Panc1 (cell line): ENCODE data around the gene GRID1. TPM values are rescaled to one million over a fixed set of nuclear protein-coding genes. Genes with fewer than 3 reads are reported as not detected.

ENCODE experiments used
- ATAC-seq: fragments of 200-7000 bp; cut with Tn5 transposase; 2 replicates; pipeline ENCODE4 v1.9.1; 2020; ENCODE audit warnings: mild to moderate bottlenecking, moderate library complexity
- BruUV-seq: library from RNA; stranded (reverse); fragments of 400-500 nt; replicated peaks from 2 replicates; lab custom pipeline; 2021; lab: Mats Ljungman, UMichigan
- CTCF ChIA-PET: fragments of 300-600 bp; sonication (Branson Sonifier 250); formaldehyde crosslinking; loops from one replicate; lab custom pipeline; 2022; ENCODE audit warnings: antibody characterized with exemption; lab: Charles Lee
- POLR2A ChIA-PET: fragments of 300-600 bp; sonication (Branson Sonifier 250); formaldehyde crosslinking; loops from one replicate; lab custom pipeline; 2022; ENCODE audit warnings: antibody characterized with exemption; lab: Charles Lee
- DNase-seq: peaks from one replicate; pipeline ENCODE4 v3.0.0-alpha.2; 2010; ENCODE audit warnings: low read depth, low spot score
- H3K27ac ChIP-seq: 2 replicates; pipeline ENCODE4 v1.5.1; 2011; ENCODE audit warnings: mild to moderate bottlenecking, low read length, inconsistent platforms
- H3K27me3 ChIP-seq: fragments of 200-500 bp; sonication (Bioruptor generic); 2 replicates; pipeline ENCODE4 v1.6.0; 2014; ENCODE audit warnings: low read length, inconsistent platforms; ENCODE audit not compliant: control insufficient read depth, insufficient read depth
- H3K36me3 ChIP-seq: fragments of 200-500 bp; sonication (Bioruptor generic); 2 replicates; pipeline ENCODE4 v1.5.1; 2014; ENCODE audit warnings: inconsistent platforms, mild to moderate bottlenecking, low read length, moderate library complexity; ENCODE audit not compliant: control insufficient read depth, insufficient read depth
- H3K4me1 ChIP-seq: 2 replicates; pipeline ENCODE4 v1.5.1; 2011; ENCODE audit warnings: inconsistent platforms, mild to moderate bottlenecking, low read length, moderate library complexity; ENCODE audit not compliant: control insufficient read depth, insufficient read depth
- H3K4me3 ChIP-seq, 2 experiments: 2 replicates each; pipeline ENCODE4 v1.5.1; 2011 to 2012; ENCODE audit warnings: low read depth in 2 of 2, low read length in 2 of 2, mild to moderate bottlenecking in 2 of 2, inconsistent platforms in 1 of 2, moderate library complexity in 1 of 2
- H3K9me3 ChIP-seq: fragments of 200-500 bp; sonication (Bioruptor generic); 2 replicates; pipeline ENCODE4 v1.5.1; 2014; ENCODE audit warnings: low read depth, mild to moderate bottlenecking, inconsistent platforms, low read length, moderate library complexity; ENCODE audit not compliant: control insufficient read depth, insufficient read depth
- CTCF ChIP-seq: fragments of 450-650 bp; IDR thresholded peaks from 2 replicates; pipeline ENCODE4 v1.5.1; 2017; ENCODE audit warnings: mild to moderate bottlenecking
- POLR2AphosphoS5 ChIP-seq: IDR thresholded peaks from 2 replicates; pipeline ENCODE4 v1.6.1; 2012; ENCODE audit warnings: mild to moderate bottlenecking, low read depth, low read length, moderate library complexity
- REST ChIP-seq, 2 experiments: IDR thresholded peaks; 2 replicates each; pipeline ENCODE4 v1.6.1; 2011 to 2012; ENCODE audit warnings: low read depth in 2 of 2, control low read depth in 1 of 2, low read length in 1 of 2, mild to moderate bottlenecking in 1 of 2, moderate library complexity in 1 of 2; ENCODE audit not compliant: insufficient read depth in 1 of 2
- SIN3A ChIP-seq: IDR thresholded peaks from 2 replicates; pipeline ENCODE4 v1.6.1; 2012; ENCODE audit warnings: low read depth, mild to moderate bottlenecking, low read length, moderate library complexity, borderline replicate concordance; ENCODE audit not compliant: insufficient read depth
- TCF7L2 ChIP-seq: IDR thresholded peaks from 2 replicates; pipeline ENCODE4 v1.6.1; 2011; ENCODE audit warnings: mild to moderate bottlenecking, low read depth, low read length, inconsistent platforms
- in situ Hi-C: cut with HindIII; loops from 2 replicates; pipeline ENCODE4 v1.10.0; 2016; ENCODE audit warnings: low sequenced_read_pairs, low pct_unique_long_range_greater_than_20kb
- intact Hi-C: fragments of 100-400 bp; cut with micrococcal nuclease; formaldehyde crosslinking; loops from one replicate; pipeline ENCODE4 v1.10.0; 2022; ENCODE audit not compliant: unreplicated experiment
- total RNA-seq: library from RNA; stranded (reverse); gene quantifications from one replicate; pipeline ENCODE4 v1.2.1, GENCODE V29; 2021; ENCODE audit not compliant: unreplicated experiment

The GRID1 gene
- total RNA-seq, 1 experiment from 2014 or later, result 2.3 TPM

DNA sequence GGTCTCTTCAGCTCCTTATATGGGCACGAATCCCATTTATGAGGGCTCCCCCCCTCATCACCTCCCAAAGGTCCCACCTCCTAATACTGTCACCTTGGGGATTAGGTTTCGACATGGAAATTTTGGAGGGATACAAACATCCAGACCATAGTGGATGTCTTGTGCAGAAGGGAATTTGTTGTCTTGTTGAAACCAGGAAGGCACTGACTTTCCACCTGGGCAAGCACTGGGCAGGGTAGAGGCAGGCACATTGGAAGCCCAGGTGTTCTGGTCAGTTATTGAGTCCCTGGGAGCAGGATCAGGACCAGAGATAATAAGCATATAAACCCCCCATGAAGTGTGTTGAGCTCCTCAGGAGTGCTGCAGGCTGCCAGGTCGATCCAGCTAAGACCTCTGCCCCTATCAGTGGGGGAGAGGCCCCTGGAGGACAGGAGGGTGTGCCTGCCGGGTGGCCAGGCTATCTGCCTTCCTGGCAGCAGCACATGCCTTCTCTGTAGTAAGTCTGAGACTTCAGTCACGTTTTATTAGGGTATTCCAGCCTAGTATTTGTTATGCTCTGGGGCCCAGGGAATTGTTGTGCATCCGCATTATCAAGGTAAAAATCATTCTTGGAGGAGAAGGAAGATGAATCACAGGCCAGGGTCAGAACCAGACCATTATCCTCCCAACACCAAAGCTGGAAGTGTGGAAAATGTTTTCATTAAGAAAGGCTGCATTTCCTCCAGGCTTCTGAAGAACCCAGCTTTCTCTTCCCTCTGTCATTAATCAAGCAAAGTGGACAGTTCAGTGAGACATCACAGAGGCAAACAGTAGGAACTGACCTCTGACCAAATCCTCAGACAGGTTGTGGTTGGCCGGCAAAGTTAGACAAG, 503.1 kb downstream of the GRID1 start:
- H3K27ac ChIP-seq, result no peak overlapping the region
- TF ChIP-seq SIN3A, result no peak
- TF ChIP-seq TCF7L2, result no peak
- no peak for TF ChIP-seq POLR2AphosphoS5
- no peak for TF ChIP-seq REST (IDR thresholded peaks at IDR 0.05; ENCODE audit: insufficient read depth in 1 of 2, low read depth in 2 of 2, low read length in 1 of 2)
- TF ChIP-seq CTCF, result no peak
- H3K27me3 ChIP-seq, result no peaks in the 10 kb centered on the region
- ATAC-seq (no peak), DNase-seq (no peak)
- no peaks in the 10 kb centered on the region for H3K9me3 ChIP-seq
- BruUV-seq, result no TSS peak
- POLR2A ChIA-PET, result no interaction called here
- intact Hi-C loops, result no loop called here
- H3K4me1 ChIP-seq, result no peaks in the 10 kb centered on the region
- no peak overlapping the region for H3K4me3 ChIP-seq
- in situ Hi-C loops, result no loop called here
- no peaks in the 10 kb centered on the region for H3K36me3 ChIP-seq
- CTCF ChIA-PET, result no interaction called here

- no peak for ATAC-seq
- Histone ChIP-seq H3K4me1 (no peaks in the 10 kb centered on the region), H3K27me3 (no peaks in the 10 kb centered on the region), H3K4me3 (no peak overlapping the region), H3K36me3 (no peaks in the 10 kb centered on the region), H3K27ac (no peak overlapping the region), H3K9me3 (no peaks in the 10 kb centered on the region)
- in situ Hi-C loops (no loop called here), intact Hi-C loops (no loop called here)
- ChIA-PET POLR2A (interaction anchor here (0.6 kb wide), 1 partner anchor 176 kb away, joined by 4 read pairs; no protein-coding TSS in a partner anchor), CTCF (no interaction called here)
- TF ChIP-seq CTCF (no peak), SIN3A (no peak), POLR2AphosphoS5 (no peak), REST (IDR thresholded peaks at IDR 0.05; ENCODE audit: insufficient read depth in 1 of 2, low read depth in 2 of 2, low read length in 1 of 2) (no peak)
- BruUV-seq, result no TSS peak
- no peak for DNase-seq
Measured at GRCh38 chr10:85862771-85863170, 503.8 kb downstream of the GRID1 start.
